K562 (cell line): ENCODE data around the gene ERAL1. TPM values are rescaled to one million over a fixed set of nuclear protein-coding genes. Genes with fewer than 3 reads are reported as not detected.

Source experiments
- ARNT ChIP-seq, 2 experiments: fragments of 450-650 bp; IDR thresholded peaks; 2 replicates each; pipeline ENCODE4 v1.6.1; 2016; ENCODE audit warnings: mild to moderate bottlenecking in 1 of 2
- COPS2 ChIP-seq: fragments of 450-650 bp; conservative IDR thresholded peaks from 2 replicates; pipeline ENCODE4 v1.6.1; 2016; ENCODE audit warnings: mild to moderate bottlenecking, moderate library complexity
- FOS ChIP-seq: IDR thresholded peaks from 3 replicates; pipeline ENCODE4 v1.6.1; 2011; ENCODE audit not compliant: insufficient read length; ENCODE audit errors: extremely low read depth
- NFRKB ChIP-seq: fragments of 450-650 bp; IDR thresholded peaks from 2 replicates; pipeline ENCODE4 v1.6.1; 2016; ENCODE audit warnings: low read depth
- PRMT5 ChIP-seq: sonication (generic); formaldehyde crosslinking; IDR thresholded peaks from 2 replicates; pipeline ENCODE4 v1.5.0; 2020; ENCODE audit warnings: missing genetic modification reagents
- SMAD3 ChIP-seq: fragments of 450-650 bp; formaldehyde crosslinking; conservative IDR thresholded peaks from 2 replicates; pipeline ENCODE4 v1.4.0; 2020; ENCODE audit warnings: mild to moderate bottlenecking
- TAL1 ChIP-seq: fragments of 450-650 bp; IDR thresholded peaks from 2 replicates; pipeline ENCODE4 v1.6.1; 2016; ENCODE audit warnings: mild to moderate bottlenecking
- ZNF354B ChIP-seq: fragments of 250-450 bp; sonication (Bioruptor Pico); IDR thresholded peaks from 2 replicates; pipeline ENCODE4 v1.4.0; 2020
- ZNF551 ChIP-seq: fragments of 250-450 bp; sonication (Bioruptor Pico); IDR thresholded peaks from 2 replicates; pipeline ENCODE4 v1.5.0; 2021; ENCODE audit warnings: mild to moderate bottlenecking, moderate library complexity
- ZNF561 ChIP-seq: fragments of 450-650 bp; formaldehyde crosslinking; conservative IDR thresholded peaks from 2 replicates; pipeline ENCODE4 v1.4.0; 2020; ENCODE audit warnings: mild to moderate bottlenecking, moderate library complexity
- polyA plus RNA-seq, 8 experiments: library from polyadenylated mRNA; depleted of rRNA in 4 of 8; stranded (reverse) in 5 of 8; unstranded in 3 of 8; fragments of >200 nt; fragmentation: Nextera tagmentation in 2 of 8; fragmentation: Illumina TruSeq in 1 of 8; extraction: Ambion mirVana in 2 of 8; extraction: Trizol in 1 of 8; gene quantifications; 2 replicates each; pipeline versions ENCODE4 v1.2.1 to v1.2.3, GENCODE V29; 2011 to 2014; ENCODE audit warnings: inconsistent platforms in 1 of 8, missing spikeins in 1 of 8
- total RNA-seq, 7 experiments: library from RNA; depleted of rRNA in 6 of 7; stranded (reverse); fragments of >200 nt in 6 of 7; fragmentation: Illumina TruSeq in 2 of 7; extraction: Trizol in 2 of 7; gene quantifications; 2 replicates each; pipeline versions ENCODE4 v1.2.1 to v1.2.3, GENCODE V29; 2011 to 2021; ENCODE audit warnings: low replicate concordance in 1 of 7
- TF ChIP-seq, protein P1 (sequence below), 2 experiments: fragments of 200-800 bp in 1 of 2; sonication (Bioruptor generic) in 1 of 2; sonication (generic) in 1 of 2; formaldehyde crosslinking in 1 of 2; IDR thresholded peaks in 1 of 2; conservative IDR thresholded peaks in 1 of 2; 2 replicates each; pipeline versions ENCODE4 v1.5.0 to v1.6.1; 2016 to 2020; ENCODE audit warnings: missing compliant biosample characterization in 1 of 2, missing genetic modification characterization in 1 of 2, missing genetic modification reagents in 1 of 2
- TF ChIP-seq, protein P2 (sequence below): IDR thresholded peaks from 2 replicates; pipeline ENCODE4 v1.6.1; 2011; ENCODE audit warnings: borderline replicate concordance, low read depth, mild to moderate bottlenecking, moderate library complexity, low read length; ENCODE audit not compliant: insufficient read depth, poor library complexity, severe bottlenecking
- TF ChIP-seq, protein P3 (sequence below): sonication (generic); formaldehyde crosslinking; IDR thresholded peaks from 2 replicates; pipeline ENCODE4 v1.9.0; 2022; ENCODE audit warnings: mild to moderate bottlenecking, missing genetic modification reagents
- TF ChIP-seq, protein P4 (sequence below): IDR thresholded peaks from 3 replicates; pipeline ENCODE4 v1.6.1; 2011; ENCODE audit warnings: borderline replicate concordance, mild to moderate bottlenecking; ENCODE audit not compliant: insufficient read length, insufficient read depth

The ERAL1 gene
- total and polyA plus RNA-seq, 9 of the 15 experiments (the other 6 are each of a cell fraction or from before 2014, with no cell fraction given), result 37.5 to 351 (median 106) TPM

DNA sequence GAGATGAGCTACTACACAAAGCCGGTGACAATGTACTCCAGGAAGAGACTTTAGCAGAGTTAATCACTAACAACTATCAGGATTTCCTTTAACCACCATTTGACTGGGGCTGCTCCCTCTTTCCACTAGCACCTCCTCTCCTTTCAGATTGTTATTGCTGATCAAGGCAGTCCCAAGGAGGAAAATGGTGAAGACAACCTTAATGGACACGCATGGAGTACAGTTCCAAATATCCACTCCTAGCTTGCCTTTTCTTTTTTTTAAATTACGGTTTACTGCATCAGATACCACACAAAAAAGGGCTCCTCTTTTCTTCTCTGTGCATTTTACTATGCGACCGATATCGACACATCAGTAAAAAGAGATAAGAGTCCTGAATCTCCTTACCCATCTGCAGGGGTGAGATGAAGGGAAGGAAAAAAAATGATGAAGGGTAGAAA is 43.1 kb upstream of the ERAL1 start (continued):
- 0 out of 4 replicates have a peak, but pooled peaks of 1 of the 2 experiments have one; percentile 44 for TF ChIP-seq ARNT (IDR thresholded peaks at IDR 0.05)
- 0 out of 2 replicates have a peak, but pooled peaks have one; percentile 31 for TF ChIP-seq NFRKB
- no peak for TF ChIP-seq ZNF551
- TF ChIP-seq, protein P1, sequence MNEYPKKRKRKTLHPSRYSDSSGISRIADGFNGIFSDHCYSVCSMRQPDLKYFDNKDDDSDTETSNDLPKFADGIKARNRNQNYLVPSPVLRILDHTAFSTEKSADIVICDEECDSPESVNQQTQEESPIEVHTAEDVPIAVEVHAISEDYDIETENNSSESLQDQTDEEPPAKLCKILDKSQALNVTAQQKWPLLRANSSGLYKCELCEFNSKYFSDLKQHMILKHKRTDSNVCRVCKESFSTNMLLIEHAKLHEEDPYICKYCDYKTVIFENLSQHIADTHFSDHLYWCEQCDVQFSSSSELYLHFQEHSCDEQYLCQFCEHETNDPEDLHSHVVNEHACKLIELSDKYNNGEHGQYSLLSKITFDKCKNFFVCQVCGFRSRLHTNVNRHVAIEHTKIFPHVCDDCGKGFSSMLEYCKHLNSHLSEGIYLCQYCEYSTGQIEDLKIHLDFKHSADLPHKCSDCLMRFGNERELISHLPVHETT (CRISPR knock-in tag; conservative IDR thresholded peaks at IDR 0.05 in 1 of 2, IDR thresholded peaks at IDR 0.05 in 1 of 2), result no peak
- TF ChIP-seq, protein P2, sequence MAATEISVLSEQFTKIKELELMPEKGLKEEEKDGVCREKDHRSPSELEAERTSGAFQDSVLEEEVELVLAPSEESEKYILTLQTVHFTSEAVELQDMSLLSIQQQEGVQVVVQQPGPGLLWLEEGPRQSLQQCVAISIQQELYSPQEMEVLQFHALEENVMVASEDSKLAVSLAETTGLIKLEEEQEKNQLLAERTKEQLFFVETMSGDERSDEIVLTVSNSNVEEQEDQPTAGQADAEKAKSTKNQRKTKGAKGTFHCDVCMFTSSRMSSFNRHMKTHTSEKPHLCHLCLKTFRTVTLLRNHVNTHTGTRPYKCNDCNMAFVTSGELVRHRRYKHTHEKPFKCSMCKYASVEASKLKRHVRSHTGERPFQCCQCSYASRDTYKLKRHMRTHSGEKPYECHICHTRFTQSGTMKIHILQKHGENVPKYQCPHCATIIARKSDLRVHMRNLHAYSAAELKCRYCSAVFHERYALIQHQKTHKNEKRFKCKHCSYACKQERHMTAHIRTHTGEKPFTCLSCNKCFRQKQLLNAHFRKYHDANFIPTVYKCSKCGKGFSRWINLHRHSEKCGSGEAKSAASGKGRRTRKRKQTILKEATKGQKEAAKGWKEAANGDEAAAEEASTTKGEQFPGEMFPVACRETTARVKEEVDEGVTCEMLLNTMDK, result no peak
- TF ChIP-seq ZNF354B (CRISPR knock-in tag), result no peak
- 0 out of 2 replicates have a peak, but pooled peaks have one; percentile 9 for TF ChIP-seq TAL1
- no peak for TF ChIP-seq SMAD3 (CRISPR knock-in tag)
- no peak for TF ChIP-seq ZNF561 (CRISPR knock-in tag)
- TF ChIP-seq, protein P3, sequence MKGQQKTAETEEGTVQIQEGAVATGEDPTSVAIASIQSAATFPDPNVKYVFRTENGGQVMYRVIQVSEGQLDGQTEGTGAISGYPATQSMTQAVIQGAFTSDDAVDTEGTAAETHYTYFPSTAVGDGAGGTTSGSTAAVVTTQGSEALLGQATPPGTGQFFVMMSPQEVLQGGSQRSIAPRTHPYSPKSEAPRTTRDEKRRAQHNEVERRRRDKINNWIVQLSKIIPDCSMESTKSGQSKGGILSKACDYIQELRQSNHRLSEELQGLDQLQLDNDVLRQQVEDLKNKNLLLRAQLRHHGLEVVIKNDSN, result no peak
- no peak for TF ChIP-seq COPS2
- TF ChIP-seq, protein P4, sequence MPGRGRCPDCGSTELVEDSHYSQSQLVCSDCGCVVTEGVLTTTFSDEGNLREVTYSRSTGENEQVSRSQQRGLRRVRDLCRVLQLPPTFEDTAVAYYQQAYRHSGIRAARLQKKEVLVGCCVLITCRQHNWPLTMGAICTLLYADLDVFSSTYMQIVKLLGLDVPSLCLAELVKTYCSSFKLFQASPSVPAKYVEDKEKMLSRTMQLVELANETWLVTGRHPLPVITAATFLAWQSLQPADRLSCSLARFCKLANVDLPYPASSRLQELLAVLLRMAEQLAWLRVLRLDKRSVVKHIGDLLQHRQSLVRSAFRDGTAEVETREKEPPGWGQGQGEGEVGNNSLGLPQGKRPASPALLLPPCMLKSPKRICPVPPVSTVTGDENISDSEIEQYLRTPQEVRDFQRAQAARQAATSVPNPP, result no peak
- TF ChIP-seq PRMT5 (CRISPR knock-in tag), result no peak
- TF ChIP-seq FOS, result no peak
